Activated T-cell treated with anti-CD3 and anti-CD28 coated beads, Interleukin-2, amount 50 U/mL, for 72 hours (primary cell): Measurements from ENCODE around the gene PTPRO. TPM values are rescaled to one million over a fixed set of nuclear protein-coding genes. Genes with fewer than 3 reads are reported as not detected.
A peak's percentile ranks its signal among the peaks of the same experiment; 100 is the strongest.

Source experiments
- ATAC-seq, 2 donors: fragments of 150-1000 bp; cut with Tn5 transposase; replicated peaks in 1 of 2; 2 replicates each; pipeline ENCODE4 v1.10.0; 2021; ENCODE audit warnings: moderate library complexity in 2 of 2, mild to moderate bottlenecking in 1 of 2
- DNase-seq, 2 donors: peaks; one replicate each; pipeline ENCODE4 v3.0.0; 2021 to 2022; ENCODE audit warnings: mixed read lengths in 1 of 2
- H3K27ac Mint-ChIP-seq: one replicate; pipeline ENCODE4 v1.8.0; 2022; ENCODE audit warnings: mild to moderate bottlenecking, moderate library complexity, mixed read lengths
- H3K27me3 Mint-ChIP-seq: one replicate; pipeline ENCODE4 v1.8.0; 2022; ENCODE audit warnings: low read depth, mixed read lengths
- H3K36me3 Mint-ChIP-seq, 2 donors: one replicate each; pipeline ENCODE4 v1.8.0; 2022; ENCODE audit warnings: mixed read lengths in 2 of 2, mild to moderate bottlenecking in 1 of 2; ENCODE audit not compliant: insufficient read depth in 2 of 2
- H3K4me1 Mint-ChIP-seq: one replicate; pipeline ENCODE4 v1.8.0; 2022; ENCODE audit warnings: low read depth, mixed read lengths
- H3K4me3 Mint-ChIP-seq, 2 donors: one replicate each; pipeline ENCODE4 v1.8.0; 2022; ENCODE audit warnings: mild to moderate bottlenecking in 2 of 2, mixed read lengths in 2 of 2, moderate library complexity in 2 of 2
- H3K9me3 Mint-ChIP-seq, 2 donors: one replicate each; pipeline ENCODE4 v1.8.0; 2022; ENCODE audit warnings: mixed read lengths in 2 of 2
- total RNA-seq, 2 donors: library from RNA; stranded (reverse); gene quantifications; one replicate each; pipeline ENCODE4 v1.2.3, GENCODE V29; 2022

The PTPRO gene
- total RNA-seq, 2 donors from 2014 or later, result 0.28 to 0.94 TPM

GRCh38 chr12:15522574-15523187 is 200.4 kb downstream of the PTPRO start:
- H3K36me3 Mint-ChIP-seq, result peaks cover 2% of the 10 kb centered on the region in 2 donors
- H3K27ac Mint-ChIP-seq, result no peak overlapping the region
- DNase-seq (no peak), ATAC-seq (no peak)
- H3K4me1 Mint-ChIP-seq, result no peaks in the 10 kb centered on the region
- no peak overlapping the region for H3K4me3 Mint-ChIP-seq
- H3K9me3 Mint-ChIP-seq, result peaks cover 1 to 2% of the 10 kb centered on the region in 2 donors
- H3K27me3 Mint-ChIP-seq, result peaks cover 12% of the 10 kb centered on the region

GRCh38 chr12:15525441-15525840 is 203.1 kb downstream of the PTPRO start:
- Mint-ChIP-seq H3K9me3 (no peaks in the 10 kb centered on the region), H3K27ac (no peak overlapping the region), H3K4me1 (no peaks in the 10 kb centered on the region), H3K36me3 (peaks cover 3 to 4% of the 10 kb centered on the region in 2 donors), H3K4me3 (no peak overlapping the region), H3K27me3 (peaks cover 12% of the 10 kb centered on the region)
- DNase-seq (no peak), ATAC-seq (no peak)

- no peak overlapping the region for H3K27ac Mint-ChIP-seq
- ATAC-seq, result no peak
- H3K9me3 Mint-ChIP-seq, result no peaks in the 10 kb centered on the region
- no peak overlapping the region for H3K4me3 Mint-ChIP-seq
- no peak for DNase-seq
- no peaks in the 10 kb centered on the region for H3K4me1 Mint-ChIP-seq
- peaks cover 3 to 4% of the 10 kb centered on the region in 2 donors for H3K36me3 Mint-ChIP-seq
- peaks cover 12% of the 10 kb centered on the region for H3K27me3 Mint-ChIP-seq
Measured at GRCh38 chr12:15526033-15526432, 203.7 kb downstream of the PTPRO start.

- Mint-ChIP-seq H3K4me1 (peaks cover 2% of the 10 kb centered on the region), H3K27me3 (peaks cover 12% of the 10 kb centered on the region), H3K27ac (no peak overlapping the region), H3K9me3 (no peaks in the 10 kb centered on the region), H3K4me3 (no peak overlapping the region), H3K36me3 (peaks cover 3 to 4% of the 10 kb centered on the region in 2 donors)
- DNase-seq, result no peak
- no peak for ATAC-seq
Measured at GRCh38 chr12:15527201-15528080, 205.1 kb downstream of the PTPRO start.

- H3K4me1 Mint-ChIP-seq, result peaks cover 6% of the 10 kb centered on the region
- no peaks in the 10 kb centered on the region for H3K9me3 Mint-ChIP-seq
- peaks cover 12% of the 10 kb centered on the region for H3K27me3 Mint-ChIP-seq
- peaks cover 3 to 4% of the 10 kb centered on the region in 2 donors for H3K36me3 Mint-ChIP-seq
- H3K27ac Mint-ChIP-seq, result no peak overlapping the region
- no peak overlapping the region for H3K4me3 Mint-ChIP-seq
- ATAC-seq (no peak), DNase-seq (no peak)
Measured at GRCh38 chr12:15528666-15529065, 206.4 kb downstream of the PTPRO start.

- DNase-seq, result no peak
- no peak for ATAC-seq
- Mint-ChIP-seq H3K27ac (no peak overlapping the region), H3K9me3 (peaks cover 0 to 2% of the 10 kb centered on the region in 2 donors), H3K36me3 (peaks cover 5 to 7% of the 10 kb centered on the region in 2 donors), H3K27me3 (no peaks in the 10 kb centered on the region), H3K4me3 (no peak overlapping the region), H3K4me1 (peaks cover 6% of the 10 kb centered on the region)
Measured at GRCh38 chr12:15530361-15530760, 208.1 kb downstream of the PTPRO start.

- Mint-ChIP-seq H3K27me3 (no peaks in the 10 kb centered on the region), H3K27ac (peak overlapping the region; percentile 51), H3K9me3 (peaks cover 0 to 2% of the 10 kb centered on the region in 2 donors), H3K36me3 (peaks cover 5 to 7% of the 10 kb centered on the region in 2 donors), H3K4me1 (peaks cover 6% of the 10 kb centered on the region), H3K4me3 (no peak overlapping the region)
- ATAC-seq (peak; percentile 73 to 74), DNase-seq (peak; percentile 40 to 57)
Measured at GRCh38 chr12:15532364-15532977, 210.2 kb downstream of the PTPRO start.

- Mint-ChIP-seq H3K9me3 (peaks cover 0 to 2% of the 10 kb centered on the region in 2 donors), H3K4me3 (peak overlapping the region in 1 of 2 donors; percentile 74), H3K27me3 (no peaks in the 10 kb centered on the region), H3K36me3 (peaks cover 2 to 3% of the 10 kb centered on the region in 2 donors), H3K27ac (no peak overlapping the region), H3K4me1 (peaks cover 17% of the 10 kb centered on the region)
- ATAC-seq, result peak; percentile 87 to 89
- DNase-seq, result peak; percentile 19
Measured at GRCh38 chr12:15534322-15534721, 212.0 kb downstream of the PTPRO start.

GRCh38 chr12:15534874-15535273 is 212.6 kb downstream of the PTPRO start:
- Mint-ChIP-seq H3K9me3 (peaks cover 0 to 2% of the 10 kb centered on the region in 2 donors), H3K4me1 (peaks cover 17% of the 10 kb centered on the region), H3K36me3 (peaks cover 2 to 3% of the 10 kb centered on the region in 2 donors), H3K27me3 (no peaks in the 10 kb centered on the region), H3K27ac (no peak overlapping the region), H3K4me3 (peak overlapping the region in 1 of 2 donors; percentile 74)
- no peak for ATAC-seq
- DNase-seq, result no peak

- Mint-ChIP-seq H3K4me1 (peaks cover 17% of the 10 kb centered on the region), H3K36me3 (peaks cover 2 to 3% of the 10 kb centered on the region in 2 donors), H3K9me3 (peaks cover 0 to 2% of the 10 kb centered on the region in 2 donors), H3K27me3 (no peaks in the 10 kb centered on the region), H3K4me3 (no peak overlapping the region), H3K27ac (no peak overlapping the region)
- ATAC-seq, result no peak
- DNase-seq, result no peak
Measured at GRCh38 chr12:15535352-15535781, 213.1 kb downstream of the PTPRO start.

- no peaks in the 10 kb centered on the region for H3K27me3 Mint-ChIP-seq
- no peak overlapping the region for H3K4me3 Mint-ChIP-seq
- H3K27ac Mint-ChIP-seq, result no peak overlapping the region
- peaks cover 2 to 3% of the 10 kb centered on the region in 2 donors for H3K36me3 Mint-ChIP-seq
- ATAC-seq (no peak), DNase-seq (no peak)
- peaks cover 0 to 2% of the 10 kb centered on the region in 2 donors for H3K9me3 Mint-ChIP-seq
- peaks cover 17% of the 10 kb centered on the region for H3K4me1 Mint-ChIP-seq
Measured at GRCh38 chr12:15536446-15536845, 214.1 kb downstream of the PTPRO start.

- Mint-ChIP-seq H3K36me3 (peaks cover 2 to 3% of the 10 kb centered on the region in 2 donors), H3K4me1 (peaks cover 29% of the 10 kb centered on the region), H3K27me3 (no peaks in the 10 kb centered on the region), H3K27ac (no peak overlapping the region), H3K9me3 (peaks cover 0 to 2% of the 10 kb centered on the region in 2 donors), H3K4me3 (no peak overlapping the region)
- ATAC-seq (no peak), DNase-seq (no peak)
Measured at GRCh38 chr12:15538881-15539280, 216.6 kb downstream of the PTPRO start.

GRCh38 chr12:15540005-15540404 is 217.7 kb downstream of the PTPRO start:
- ATAC-seq, result no peak
- no peak overlapping the region for H3K27ac Mint-ChIP-seq
- no peaks in the 10 kb centered on the region for H3K27me3 Mint-ChIP-seq
- no peak for DNase-seq
- no peak overlapping the region for H3K4me3 Mint-ChIP-seq
- no peaks in the 10 kb centered on the region for H3K36me3 Mint-ChIP-seq
- H3K4me1 Mint-ChIP-seq, result peaks cover 39% of the 10 kb centered on the region
- H3K9me3 Mint-ChIP-seq, result no peaks in the 10 kb centered on the region
